ENCODE measurements around the gene CREB1.
"Not testable (repeated sequence)": the region's sequence is repeated elsewhere in the genome, so short reads cannot be mapped to it uniquely, and the experiment has no call there.

CREB1 gene

GRCh38 chr2:207619764-207620203 is 90.0 kb downstream of the CREB1 start:
- no peak for DNase-seq

- DNase-seq: no peak
These were observed 91.8 kb downstream of the CREB1 start for GRCh38 chr2:207621501-207622039.

GRCh38 chr2:207624185-207625013 is 94.6 kb downstream of the CREB1 start:
- peak; percentile 77 for DNase-seq

- peak; percentile 96 for DNase-seq
These were observed 95.5 kb downstream of the CREB1 start, which contains the start of gene METTL21A for GRCh38 chr2:207625014-207625907. METTL21A (minus strand) TSS chr2:207625394; CDS start chr2:207624375, 1,019 bp downstream.

GRCh38 chr2:207629553-207629952 is 99.8 kb downstream of the CREB1 start:
- DNase-seq: no peak

GRCh38 chr2:207630491-207630890 is 100.7 kb downstream of the CREB1 start:
- no peak for DNase-seq

- DNase-seq: no peak
These were observed 103.1 kb downstream of the CREB1 start for GRCh38 chr2:207632575-207633493.

- DNase-seq: no peak
These were observed 103.9 kb downstream of the CREB1 start for GRCh38 chr2:207633686-207634085.

- DNase-seq: no peak
These were observed 105.9 kb downstream of the CREB1 start for GRCh38 chr2:207635468-207636200.

- not testable (repeated sequence) for DNase-seq
These were observed 109.5 kb downstream of the CREB1 start for GRCh38 chr2:207639288-207639687.

- no peak for DNase-seq
These were observed 110.4 kb downstream of the CREB1 start for GRCh38 chr2:207640160-207640559.

- DNase-seq: no peak
These were observed 110.9 kb downstream of the CREB1 start for GRCh38 chr2:207640661-207641060.

GRCh38 chr2:207643892-207644291 is 114.1 kb downstream of the CREB1 start:
- DNase-seq: no peak

GRCh38 chr2:207646582-207646981 is 116.8 kb downstream of the CREB1 start:
- DNase-seq: not testable (repeated sequence)

Measured in CD4-positive, alpha-beta T cell treated with Interleukin-17A for 4 hours (primary cell).